Ectodermal cell (in vitro differentiated cells): Measurements from ENCODE around the gene SSC5D. TPM values are rescaled to one million over a fixed set of nuclear protein-coding genes. Genes with fewer than 3 reads are reported as not detected.

Source experiments
- H3K27ac ChIP-seq: 2 replicates; pipeline ENCODE4 v1.7.0; 2013; ENCODE audit warnings: mild to moderate bottlenecking, low read depth, low read length; ENCODE audit not compliant: insufficient read depth, poor library complexity, severe bottlenecking
- H3K27me3 ChIP-seq: 2 replicates; pipeline ENCODE4 v1.7.0; 2013; ENCODE audit warnings: mild to moderate bottlenecking, low read length; ENCODE audit not compliant: insufficient read depth, control insufficient read depth, poor library complexity, severe bottlenecking
- H3K36me3 ChIP-seq: one replicate; pipeline ENCODE4 v1.7.0; 2013; ENCODE audit warnings: low read length; ENCODE audit not compliant: control insufficient read depth, insufficient read depth
- H3K4me1 ChIP-seq: one replicate; pipeline ENCODE4 v1.7.0; 2013; ENCODE audit warnings: low read length; ENCODE audit not compliant: control insufficient read depth, insufficient read depth
- H3K4me3 ChIP-seq: 2 replicates; pipeline ENCODE4 v1.7.0; 2013; ENCODE audit warnings: low read depth, low read length, control low read depth; ENCODE audit not compliant: insufficient read depth
- H3K9me3 ChIP-seq: 2 replicates; pipeline ENCODE4 v1.7.0; 2013; ENCODE audit warnings: mild to moderate bottlenecking, low read length, moderate library complexity; ENCODE audit not compliant: control insufficient read depth
- WGBS, 2 experiments: methylation state at CpG; one replicate each; pipeline ENCODE4 v1.1.7; 2013; ENCODE audit warnings: missing lambda C conversion rate in 2 of 2; 5-methylcytosine and 5-hydroxymethylcytosine counted together
- polyA plus RNA-seq, 4 experiments: library from polyadenylated mRNA; stranded (reverse); fragments of 50-300 nt; gene quantifications; one replicate each; pipeline ENCODE4 v1.2.3, GENCODE V29; 2013

Gene SSC5D
- 1.2 TPM for polyA plus RNA-seq (2013, experiment 1 of 4)
- 1.9 TPM for polyA plus RNA-seq (2013, experiment 2 of 4)
- polyA plus RNA-seq (2013, experiment 3 of 4), result 2.0 TPM
- 2.2 TPM for polyA plus RNA-seq (2013, experiment 4 of 4)

DNA sequence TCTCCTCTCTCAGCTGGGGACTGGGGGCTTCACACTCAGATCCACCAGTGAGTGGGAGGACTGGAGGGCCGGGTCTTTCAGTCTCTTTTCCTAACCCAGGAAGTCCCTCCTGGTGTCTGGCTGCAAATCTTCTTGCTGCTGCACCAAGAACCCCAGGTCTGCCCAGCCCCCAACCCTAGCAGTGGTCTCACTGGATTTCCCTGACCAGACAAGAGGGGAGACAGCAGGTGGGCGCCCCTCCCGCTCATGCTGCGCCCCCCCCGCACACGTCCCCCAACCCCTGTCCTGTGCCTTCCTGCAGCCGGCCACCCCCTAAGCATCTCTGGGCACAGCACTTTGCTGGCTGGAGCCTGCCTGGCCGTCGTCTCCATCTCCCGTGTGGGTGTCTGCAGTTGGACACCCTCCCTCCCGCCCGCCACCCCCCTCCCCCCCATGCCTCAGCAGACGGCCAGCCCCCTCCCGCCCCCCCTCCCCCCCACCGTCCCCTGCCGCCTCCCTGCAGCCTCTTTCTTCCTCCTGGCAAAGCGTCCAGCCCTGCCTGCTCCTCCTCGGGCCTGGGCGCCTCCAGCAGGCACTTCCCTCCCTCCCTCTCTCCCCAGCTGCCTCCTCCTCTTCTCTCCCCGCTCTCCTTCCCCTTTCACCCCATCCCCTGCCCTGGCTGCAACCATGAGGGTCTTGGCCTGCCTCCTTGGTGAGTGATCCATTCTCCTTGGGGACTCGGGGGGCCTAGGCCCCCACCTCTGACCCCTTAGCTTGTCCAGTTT is at the start of gene SSC5D:
SSC5D (plus strand) TSS at position 513 of the 764 bp plus-strand sequence; CDS start at position 667, 154 bp downstream.
- Histone ChIP-seq H3K4me3 (peak within 1 kb of the TSS; percentile 0), H3K9me3 (no peaks in the 10 kb centered on the region), H3K4me1 (peaks cover 35% of the 10 kb centered on the region), H3K36me3 (peaks cover under 1% of the 10 kb centered on the region), H3K27ac (peak within 1 kb of the TSS; percentile 40), H3K27me3 (no peaks in the 10 kb centered on the region)
- 2 to 5% methylated on average over 14 to 16 of the region's 21 CpGs for WGBS, 2 experiments

DNA sequence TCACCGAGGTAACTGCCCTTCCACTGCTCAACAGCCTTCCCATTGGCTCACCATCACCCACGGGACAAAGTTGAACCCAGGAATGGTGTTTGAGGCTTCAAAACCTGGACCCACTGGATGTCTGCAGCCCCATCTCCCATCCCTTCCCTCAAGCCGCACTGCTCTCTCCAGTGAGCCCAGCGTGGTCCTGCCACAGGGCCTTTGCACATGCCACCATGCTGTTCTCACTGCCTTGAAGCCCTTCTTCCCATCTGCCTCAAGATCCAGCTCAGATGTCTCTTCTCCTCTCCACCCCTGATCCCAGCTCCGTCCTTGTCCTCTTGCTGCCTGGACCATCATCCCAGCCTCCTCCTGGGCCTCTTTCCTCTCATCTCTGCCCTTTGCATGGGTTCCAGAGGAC is 49.2 kb upstream of the SSC5D start:
- Histone ChIP-seq H3K9me3 (no peaks in the 10 kb centered on the region), H3K27me3 (peaks cover 65% of the 10 kb centered on the region), H3K4me3 (no peak overlapping the region), H3K4me1 (peaks cover 19% of the 10 kb centered on the region), H3K27ac (no peak overlapping the region), H3K36me3 (no peaks in the 10 kb centered on the region)
- WGBS, 2 experiments, result 73 to 77% methylated on average over 5 of the region's 5 CpGs

DNA sequence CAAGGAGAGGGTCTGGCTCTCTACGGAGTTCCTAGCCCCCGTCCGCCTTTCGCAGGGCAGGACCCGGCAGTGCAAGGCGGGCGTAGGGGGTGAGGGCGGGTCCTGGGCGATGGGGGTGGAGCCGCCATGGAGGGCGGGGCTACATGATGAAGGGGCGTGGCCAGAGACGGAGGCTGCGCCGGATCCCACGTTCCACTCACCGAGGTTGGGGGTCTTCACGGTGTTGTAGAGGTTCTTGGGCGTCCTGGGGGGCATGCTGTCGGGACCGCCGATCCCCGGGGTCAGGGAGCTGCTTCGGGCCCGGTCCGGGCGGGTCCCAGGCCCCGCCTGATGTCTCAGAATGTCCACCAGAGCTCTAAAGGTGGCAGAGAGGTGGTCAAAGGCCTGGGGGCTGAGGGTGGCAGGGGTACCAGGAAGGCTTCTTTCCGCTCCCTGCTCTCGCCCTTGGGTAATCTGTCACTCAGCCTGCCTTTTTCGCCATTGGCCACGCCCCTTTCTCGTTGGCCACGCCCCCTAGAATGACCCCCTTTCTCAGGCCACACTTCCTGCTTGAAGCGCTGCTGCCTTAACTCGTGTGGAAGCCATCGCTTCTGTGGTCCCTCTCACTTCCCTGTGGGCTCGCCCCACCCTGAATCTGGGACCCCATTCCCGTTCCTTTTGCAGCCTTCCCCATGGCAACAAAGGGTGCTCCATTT is 47.7 kb upstream of the SSC5D start:
- Histone ChIP-seq H3K27me3 (peaks cover 80% of the 10 kb centered on the region), H3K27ac (no peak overlapping the region), H3K4me1 (peaks cover 19% of the 10 kb centered on the region), H3K36me3 (no peaks in the 10 kb centered on the region), H3K9me3 (no peaks in the 10 kb centered on the region), H3K4me3 (no peak overlapping the region)
- WGBS, 2 experiments, result 14 to 16% methylated on average over 39 of the region's 39 CpGs

DNA sequence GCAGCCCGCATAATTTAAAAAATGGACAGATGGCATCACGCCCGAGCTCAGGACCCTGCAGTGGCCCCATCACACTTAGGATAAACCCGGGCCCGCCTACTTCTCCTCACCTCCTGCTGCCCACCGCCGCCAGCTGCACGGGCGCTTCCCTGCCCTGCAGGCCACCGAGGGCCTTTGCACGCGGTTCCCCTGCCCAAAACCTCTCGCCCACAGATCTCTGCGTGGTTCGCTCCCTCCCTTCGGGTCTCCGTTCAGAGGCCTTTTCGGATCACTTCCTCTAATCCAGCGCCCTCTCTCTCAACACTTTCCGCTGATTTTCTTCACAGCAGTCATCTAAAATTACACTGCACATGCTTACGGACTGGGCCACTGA is 46.9 kb upstream of the SSC5D start:
- H3K36me3 ChIP-seq, result no peaks in the 10 kb centered on the region
- peaks cover 19% of the 10 kb centered on the region for H3K4me1 ChIP-seq
- WGBS, 2 experiments, result 9 to 10% methylated on average over 21 of the region's 21 CpGs
- H3K4me3 ChIP-seq, result no peak overlapping the region
- H3K27ac ChIP-seq, result no peak overlapping the region
- peaks cover 87% of the 10 kb centered on the region for H3K27me3 ChIP-seq
- no peaks in the 10 kb centered on the region for H3K9me3 ChIP-seq

DNA sequence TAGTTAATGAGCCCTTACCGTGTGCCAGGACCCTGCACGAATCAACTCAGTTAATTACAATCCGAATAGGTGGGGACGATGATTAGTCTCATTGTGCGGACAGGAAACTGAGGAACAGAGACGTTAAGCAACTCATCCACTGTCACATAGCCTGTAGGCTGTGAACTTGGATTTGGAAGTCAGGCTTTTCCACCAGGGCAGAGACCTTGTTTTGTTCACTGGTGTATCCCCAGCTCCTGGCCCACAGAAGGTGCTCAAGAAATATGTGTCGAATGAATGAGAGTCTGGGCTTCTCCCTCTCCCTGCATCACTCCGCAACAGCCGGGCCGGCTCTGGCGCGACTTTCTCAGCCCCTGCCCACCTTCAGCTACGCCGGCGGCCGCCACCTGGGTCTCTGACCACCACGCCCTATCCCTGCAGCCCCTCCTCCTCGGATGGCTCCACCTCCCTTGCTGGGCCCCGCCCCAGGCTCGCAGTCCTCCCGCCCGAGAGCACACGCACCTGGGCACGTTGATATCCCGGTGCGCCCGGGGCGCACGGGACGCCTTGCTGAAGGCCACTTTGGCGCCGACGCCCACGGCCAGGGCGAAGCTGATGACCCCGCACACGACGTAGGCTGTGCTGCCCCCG is 46.4 kb upstream of the SSC5D start:
- Histone ChIP-seq H3K27ac (no peak overlapping the region), H3K36me3 (no peaks in the 10 kb centered on the region), H3K27me3 (peaks cover 93% of the 10 kb centered on the region), H3K4me3 (no peak overlapping the region), H3K4me1 (peaks cover 19% of the 10 kb centered on the region), H3K9me3 (no peaks in the 10 kb centered on the region)
- WGBS, 2 experiments, result 3 to 4% methylated on average over 39 of the region's 39 CpGs

DNA sequence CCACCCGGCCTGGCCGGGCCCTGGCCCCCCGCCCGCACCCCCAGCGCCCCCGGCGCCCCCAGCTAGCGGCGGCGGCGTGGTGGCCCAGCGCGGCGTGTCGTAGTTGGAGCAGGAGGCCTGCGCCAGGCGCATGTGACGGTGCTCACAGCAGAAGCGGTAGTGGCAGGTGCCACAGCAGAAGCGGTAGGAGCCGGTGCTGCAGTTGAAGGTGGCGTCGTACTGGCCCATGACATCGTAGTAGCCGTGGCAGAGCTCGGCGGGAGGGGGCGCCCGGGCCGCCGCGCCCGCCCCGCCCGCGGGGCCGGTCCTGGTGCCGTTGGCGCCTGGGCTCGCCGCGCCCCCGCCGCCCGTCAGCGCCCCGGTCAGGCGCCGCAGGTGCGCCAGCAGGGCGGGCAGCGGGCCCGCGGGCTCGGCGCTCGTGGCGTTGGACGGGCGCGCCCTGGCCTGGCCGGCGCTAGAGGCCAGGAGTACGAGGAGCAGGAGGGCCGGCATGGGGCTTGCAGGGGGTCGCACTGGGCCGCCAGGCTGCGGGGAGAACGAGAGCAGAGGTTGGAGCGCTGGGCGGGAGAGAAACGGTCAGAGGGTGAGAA is 45.8 kb upstream of the SSC5D start:
- H3K9me3 ChIP-seq, result no peaks in the 10 kb centered on the region
- H3K4me3 ChIP-seq, result no peak overlapping the region
- no peak overlapping the region for H3K27ac ChIP-seq
- no peaks in the 10 kb centered on the region for H3K36me3 ChIP-seq
- peaks cover 19% of the 10 kb centered on the region for H3K4me1 ChIP-seq
- peaks cover 99% of the 10 kb centered on the region for H3K27me3 ChIP-seq
- 1 to 2% methylated on average over 72 of the region's 72 CpGs for WGBS, 2 experiments

DNA sequence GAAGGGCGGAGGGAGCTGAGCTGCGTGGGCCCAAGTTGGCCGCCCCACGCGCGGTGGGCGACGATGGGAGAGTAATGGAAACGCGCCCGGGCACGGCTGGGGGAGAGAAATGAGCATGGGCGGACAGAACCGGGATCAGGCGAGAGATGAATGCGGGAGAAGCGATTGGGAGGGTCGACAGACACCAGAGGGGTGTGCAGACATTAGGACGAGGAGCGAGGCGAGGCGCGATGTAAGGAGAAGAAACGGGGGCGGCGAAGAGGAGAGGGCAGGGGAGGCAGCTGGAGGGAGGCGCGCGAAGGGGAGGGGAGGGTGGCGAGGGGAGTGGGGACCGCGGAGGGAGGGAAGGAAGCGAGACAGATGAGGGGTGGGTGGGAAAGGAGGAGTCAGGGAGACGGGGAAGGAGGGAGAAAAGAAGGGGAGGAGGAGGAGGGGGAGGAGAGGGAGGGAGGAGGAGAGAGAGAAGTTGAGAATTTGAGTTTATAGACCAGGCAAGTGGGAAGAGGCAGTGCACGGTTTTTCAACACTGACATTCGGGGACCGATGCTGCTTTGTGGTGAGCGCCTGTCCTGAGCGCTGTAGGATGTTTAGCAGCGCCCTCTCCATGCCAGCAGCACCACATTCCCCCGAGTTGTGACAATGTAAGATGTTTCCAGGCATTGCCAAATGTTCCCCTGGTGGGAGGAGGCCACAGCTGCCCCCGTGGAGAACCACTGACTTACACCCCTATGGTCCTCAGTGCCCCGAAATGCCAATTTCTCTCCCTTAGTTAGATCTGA is 45.0 kb upstream of the SSC5D start, which contains the start of gene SHISA7:
SHISA7 (minus strand) TSS at position 256 of the 779 bp plus-strand sequence. CDS start 437 bp downstream, outside the sequence.
- Histone ChIP-seq H3K9me3 (no peaks in the 10 kb centered on the region), H3K27me3 (peaks cover 100% of the 10 kb centered on the region), H3K4me3 (no peak within 1 kb of the TSS), H3K27ac (no peak within 1 kb of the TSS), H3K36me3 (no peaks in the 10 kb centered on the region), H3K4me1 (peaks cover 19% of the 10 kb centered on the region)
- 3% methylated on average over 43 of the region's 43 CpGs for WGBS, 2 experiments

DNA sequence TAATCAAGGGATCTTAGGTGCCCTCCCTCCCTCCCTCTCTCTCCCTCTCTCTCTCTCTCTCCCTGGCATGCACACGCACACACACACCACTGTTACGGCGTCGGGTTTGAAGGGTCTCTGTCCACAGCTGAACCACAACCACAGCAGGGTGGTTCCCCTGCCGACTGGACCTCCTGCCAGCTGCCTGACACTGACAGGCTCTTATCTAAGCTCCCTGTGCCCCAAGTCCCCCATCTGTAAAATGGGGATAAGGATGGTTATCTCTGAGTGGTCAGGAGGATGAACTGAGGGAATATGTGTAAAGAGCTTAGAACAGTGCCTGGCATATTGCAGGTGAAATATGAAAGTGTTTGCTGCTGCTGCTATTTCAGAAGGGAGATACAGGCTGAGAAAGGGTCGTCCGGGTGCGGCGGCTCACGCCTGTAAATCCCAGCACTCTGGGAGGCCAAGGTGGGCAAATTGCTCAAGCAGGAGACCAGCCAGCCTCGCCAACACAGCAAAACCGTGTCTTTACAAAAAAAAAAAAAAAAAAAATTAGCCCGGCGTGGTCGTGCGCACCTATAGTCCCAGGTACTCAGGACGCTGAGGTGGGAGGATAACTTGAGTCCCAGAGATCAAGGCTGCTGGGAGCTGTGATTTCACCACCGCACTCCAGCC is 44.3 kb upstream of the SSC5D start:
- 32 to 37% methylated on average over 18 of the region's 18 CpGs for WGBS, 2 experiments
- Histone ChIP-seq H3K4me1 (peaks cover 19% of the 10 kb centered on the region), H3K9me3 (no peaks in the 10 kb centered on the region), H3K27ac (no peak overlapping the region), H3K36me3 (no peaks in the 10 kb centered on the region), H3K27me3 (peaks cover 100% of the 10 kb centered on the region), H3K4me3 (no peak overlapping the region)

DNA sequence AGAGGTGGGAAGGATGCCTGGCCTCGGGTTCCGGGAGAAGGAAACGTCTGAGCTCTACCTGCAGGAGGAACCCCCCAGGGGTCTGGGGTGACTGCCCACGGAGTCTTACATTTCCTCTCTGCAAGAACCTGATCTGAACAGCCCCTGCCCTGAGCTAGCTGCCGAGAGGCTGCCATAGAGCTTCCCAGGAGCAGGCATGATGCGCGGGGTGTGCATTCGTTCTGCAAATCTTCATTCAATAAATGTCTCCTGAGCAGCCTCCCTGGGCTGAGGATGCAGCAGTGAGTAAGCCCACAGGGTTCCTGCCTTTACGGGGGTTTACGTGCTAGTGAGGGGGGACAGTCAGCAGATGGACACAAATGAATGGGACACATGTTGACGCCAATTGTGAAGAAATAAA is 43.6 kb upstream of the SSC5D start:
- Histone ChIP-seq H3K27me3 (peaks cover 100% of the 10 kb centered on the region), H3K36me3 (no peaks in the 10 kb centered on the region), H3K4me3 (no peak overlapping the region), H3K9me3 (no peaks in the 10 kb centered on the region), H3K27ac (no peak overlapping the region), H3K4me1 (peaks cover 19% of the 10 kb centered on the region)
- 48 to 51% methylated on average over 11 of the region's 11 CpGs for WGBS, 2 experiments
